SU-DHL-6 (cell line): ENCODE data around the gene TMA7.

Experiments
- EZH2phosphoT487 ChIP-seq: fragments of 200-600 bp; sonication (generic), shearing (Covaris generic); conservative IDR thresholded peaks from 2 replicates; pipeline ENCODE4 v1.6.1; 2018; ENCODE audit warnings: mild to moderate bottlenecking, antibody characterized with exemption, low read length, moderate library complexity, mixed read lengths
- TF ChIP-seq, protein P1 (sequence below): fragments of 200-600 bp; sonication (generic); IDR thresholded peaks from one replicate; pipeline ENCODE4 v1.5.1; 2017; ENCODE audit warnings: antibody characterized with exemption, mild to moderate bottlenecking, low read length, moderate library complexity; ENCODE audit not compliant: insufficient read depth, poor library complexity, severe bottlenecking

DNA sequence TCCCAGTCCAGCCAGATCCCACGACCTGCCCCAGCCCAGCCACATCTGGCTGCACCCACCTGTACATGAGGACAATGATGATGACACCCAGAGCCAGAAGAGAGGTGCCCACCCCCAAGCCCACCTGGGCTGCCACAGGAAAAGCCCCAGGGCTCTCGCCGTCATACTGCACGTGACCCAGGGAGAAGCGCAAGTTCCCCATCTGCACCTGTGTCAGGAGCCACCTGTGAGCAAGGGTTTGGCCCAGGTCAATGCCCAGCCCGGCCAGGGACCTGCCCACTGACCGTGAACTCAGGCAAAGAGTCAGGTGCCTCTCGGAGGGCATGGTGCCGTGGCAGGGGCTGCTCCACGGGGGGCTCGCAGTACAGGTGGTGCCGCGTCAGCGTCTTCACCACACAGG is 26.4 kb upstream of the TMA7 start:
- TF ChIP-seq, protein P1, sequence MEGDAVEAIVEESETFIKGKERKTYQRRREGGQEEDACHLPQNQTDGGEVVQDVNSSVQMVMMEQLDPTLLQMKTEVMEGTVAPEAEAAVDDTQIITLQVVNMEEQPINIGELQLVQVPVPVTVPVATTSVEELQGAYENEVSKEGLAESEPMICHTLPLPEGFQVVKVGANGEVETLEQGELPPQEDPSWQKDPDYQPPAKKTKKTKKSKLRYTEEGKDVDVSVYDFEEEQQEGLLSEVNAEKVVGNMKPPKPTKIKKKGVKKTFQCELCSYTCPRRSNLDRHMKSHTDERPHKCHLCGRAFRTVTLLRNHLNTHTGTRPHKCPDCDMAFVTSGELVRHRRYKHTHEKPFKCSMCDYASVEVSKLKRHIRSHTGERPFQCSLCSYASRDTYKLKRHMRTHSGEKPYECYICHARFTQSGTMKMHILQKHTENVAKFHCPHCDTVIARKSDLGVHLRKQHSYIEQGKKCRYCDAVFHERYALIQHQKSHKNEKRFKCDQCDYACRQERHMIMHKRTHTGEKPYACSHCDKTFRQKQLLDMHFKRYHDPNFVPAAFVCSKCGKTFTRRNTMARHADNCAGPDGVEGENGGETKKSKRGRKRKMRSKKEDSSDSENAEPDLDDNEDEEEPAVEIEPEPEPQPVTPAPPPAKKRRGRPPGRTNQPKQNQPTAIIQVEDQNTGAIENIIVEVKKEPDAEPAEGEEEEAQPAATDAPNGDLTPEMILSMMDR = no peak
- TF ChIP-seq EZH2phosphoT487 = no peak
